DND-41 (cell line): ENCODE measurements around the gene CENPN.

Experiments
- ATAC-seq: fragments of 200-7000 bp; cut with Tn5 transposase; 3 replicates; pipeline ENCODE4 v1.9.1; 2021; ENCODE audit warnings: low read depth; ENCODE audit not compliant: insufficient read depth
- DNase-seq: peaks from one replicate; pipeline ENCODE4 v3.0.0-alpha.2; 2020
- H2AFZ ChIP-seq: 2 replicates; pipeline ENCODE4 v1.6.0; 2012; ENCODE audit warnings: low read depth, low read length
- H3K27ac ChIP-seq: 2 replicates; pipeline ENCODE4 v1.5.1; 2012; ENCODE audit warnings: low read length, inconsistent platforms
- H3K27me3 ChIP-seq: fragments of 200-600 bp; sonication (generic); 2 replicates; pipeline ENCODE4 v1.6.0; 2012; ENCODE audit warnings: low read length, mild to moderate bottlenecking, inconsistent platforms; ENCODE audit not compliant: insufficient read depth, poor library complexity
- H3K36me3 ChIP-seq: 2 replicates; pipeline ENCODE4 v1.5.1; 2012; ENCODE audit warnings: low read length, inconsistent platforms; ENCODE audit not compliant: insufficient read depth
- H3K4me1 ChIP-seq: 2 replicates; pipeline ENCODE4 v1.5.1; 2012; ENCODE audit warnings: mild to moderate bottlenecking, low read length; ENCODE audit not compliant: insufficient read depth
- H3K4me2 ChIP-seq: 2 replicates; pipeline ENCODE4 v1.6.0; 2012; ENCODE audit warnings: mild to moderate bottlenecking, moderate library complexity, low read length, inconsistent platforms; ENCODE audit not compliant: insufficient read depth
- H3K4me3 ChIP-seq, 2 experiments: fragments of 200-600 bp in 1 of 2; shearing (Covaris generic) in 1 of 2; 2 replicates each; pipeline ENCODE4 v1.5.1; 2012 to 2016; ENCODE audit warnings: inconsistent platforms in 2 of 2, low read length in 2 of 2, mild to moderate bottlenecking in 2 of 2, low read depth in 1 of 2, moderate library complexity in 1 of 2
- H3K79me2 ChIP-seq: 2 replicates; pipeline ENCODE4 v1.6.0; 2012; ENCODE audit warnings: low read length, inconsistent platforms; ENCODE audit not compliant: insufficient read depth
- H3K9ac ChIP-seq: 2 replicates; pipeline ENCODE4 v1.6.0; 2012; ENCODE audit warnings: low read depth, mild to moderate bottlenecking, inconsistent platforms, low read length, moderate library complexity
- H3K9me3 ChIP-seq: 2 replicates; pipeline ENCODE4 v1.5.1; 2012; ENCODE audit warnings: low read length, moderate library complexity, mild to moderate bottlenecking, inconsistent platforms; ENCODE audit not compliant: insufficient read depth, severe bottlenecking
- H4K20me1 ChIP-seq: 2 replicates; pipeline ENCODE4 v1.6.0; 2012; ENCODE audit warnings: low read length; ENCODE audit not compliant: insufficient read depth
- EZH2 ChIP-seq: IDR thresholded peaks from 3 replicates; pipeline ENCODE4 v1.6.1; 2012; ENCODE audit warnings: borderline replicate concordance, low read depth, mild to moderate bottlenecking, moderate library complexity, low read length, inconsistent platforms; ENCODE audit not compliant: severe bottlenecking
- TF ChIP-seq, protein P1 (sequence below): IDR thresholded peaks from 2 replicates; pipeline ENCODE4 v1.5.1; 2012; ENCODE audit warnings: borderline replicate concordance, low read length, moderate library complexity, mild to moderate bottlenecking; ENCODE audit not compliant: poor library complexity, severe bottlenecking; ENCODE audit errors: extremely low read depth

Gene CENPN

DNA sequence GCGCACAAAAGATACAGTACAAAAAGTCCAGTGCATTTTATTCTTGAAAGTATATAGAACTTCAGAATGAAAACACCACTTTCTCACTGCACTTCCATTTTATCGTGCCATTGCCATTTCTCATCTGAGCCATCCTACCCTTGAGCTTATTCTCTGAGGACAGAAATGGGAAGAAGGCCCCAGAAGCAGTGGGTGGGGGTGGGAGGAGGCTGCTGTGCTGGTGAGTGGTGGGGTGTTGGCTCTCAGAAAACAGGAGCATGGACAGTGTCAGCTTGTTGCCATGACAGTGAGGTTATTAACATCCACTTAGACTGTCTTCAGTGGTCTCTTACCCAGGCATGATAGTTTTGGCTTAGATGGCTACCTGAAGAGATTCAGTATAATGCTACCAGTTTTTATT is 33.1 kb downstream of the CENPN start:
- no peak for TF ChIP-seq EZH2
- TF ChIP-seq, protein P1, sequence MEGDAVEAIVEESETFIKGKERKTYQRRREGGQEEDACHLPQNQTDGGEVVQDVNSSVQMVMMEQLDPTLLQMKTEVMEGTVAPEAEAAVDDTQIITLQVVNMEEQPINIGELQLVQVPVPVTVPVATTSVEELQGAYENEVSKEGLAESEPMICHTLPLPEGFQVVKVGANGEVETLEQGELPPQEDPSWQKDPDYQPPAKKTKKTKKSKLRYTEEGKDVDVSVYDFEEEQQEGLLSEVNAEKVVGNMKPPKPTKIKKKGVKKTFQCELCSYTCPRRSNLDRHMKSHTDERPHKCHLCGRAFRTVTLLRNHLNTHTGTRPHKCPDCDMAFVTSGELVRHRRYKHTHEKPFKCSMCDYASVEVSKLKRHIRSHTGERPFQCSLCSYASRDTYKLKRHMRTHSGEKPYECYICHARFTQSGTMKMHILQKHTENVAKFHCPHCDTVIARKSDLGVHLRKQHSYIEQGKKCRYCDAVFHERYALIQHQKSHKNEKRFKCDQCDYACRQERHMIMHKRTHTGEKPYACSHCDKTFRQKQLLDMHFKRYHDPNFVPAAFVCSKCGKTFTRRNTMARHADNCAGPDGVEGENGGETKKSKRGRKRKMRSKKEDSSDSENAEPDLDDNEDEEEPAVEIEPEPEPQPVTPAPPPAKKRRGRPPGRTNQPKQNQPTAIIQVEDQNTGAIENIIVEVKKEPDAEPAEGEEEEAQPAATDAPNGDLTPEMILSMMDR = no peak
- Histone ChIP-seq H4K20me1 (peaks cover 9% of the 10 kb centered on the region; the same call in 1 of the 2 replicates), H3K79me2 (peaks cover 34% of the 10 kb centered on the region), H3K4me1 (peaks cover 26% of the 10 kb centered on the region), H3K4me3 (no peak overlapping the region), H3K27me3 (no peaks in the 10 kb centered on the region), H3K9me3 (no peaks in the 10 kb centered on the region), H2AFZ (no peak overlapping the region), H3K4me2 (no peak overlapping the region), H3K9ac (no peak overlapping the region), H3K27ac (no peak overlapping the region), H3K36me3 (peaks cover 54% of the 10 kb centered on the region)
- no peak for DNase-seq
- ATAC-seq = no peak

DNA sequence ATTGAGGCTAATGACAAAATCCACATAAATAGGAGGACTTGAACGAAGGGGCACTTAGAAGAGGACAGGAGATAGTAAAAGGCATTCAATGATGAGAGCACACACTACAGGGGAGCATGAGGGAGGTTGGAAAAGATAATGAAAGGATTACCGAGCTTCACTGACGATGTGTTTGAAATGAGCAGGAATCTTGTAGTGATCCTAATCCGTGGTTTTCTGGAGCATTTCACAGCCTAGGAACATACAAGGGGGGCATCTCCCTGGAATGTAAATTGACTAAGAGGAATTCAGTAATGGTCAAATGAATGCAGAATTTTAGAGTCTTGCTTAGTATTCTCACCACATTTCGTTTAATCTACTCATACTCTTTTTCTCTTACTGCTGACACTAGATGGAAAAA is 33.8 kb downstream of the CENPN start:
- H3K9me3 ChIP-seq = no peaks in the 10 kb centered on the region
- TF ChIP-seq, protein P1 = no peak
- TF ChIP-seq EZH2 = no peak
- H3K27me3 ChIP-seq = no peaks in the 10 kb centered on the region
- peaks cover 22% of the 10 kb centered on the region for H3K4me1 ChIP-seq
- H2AFZ ChIP-seq = no peak overlapping the region
- no peak overlapping the region for H3K9ac ChIP-seq
- no peak overlapping the region for H3K4me3 ChIP-seq
- peaks cover 9% of the 10 kb centered on the region; the same call in 1 of the 2 replicates for H4K20me1 ChIP-seq
- peaks cover 58% of the 10 kb centered on the region for H3K36me3 ChIP-seq
- no peak overlapping the region for H3K4me2 ChIP-seq
- ATAC-seq = no peak
- no peak for DNase-seq
- H3K27ac ChIP-seq = no peak overlapping the region
- peaks cover 34% of the 10 kb centered on the region for H3K79me2 ChIP-seq

DNA sequence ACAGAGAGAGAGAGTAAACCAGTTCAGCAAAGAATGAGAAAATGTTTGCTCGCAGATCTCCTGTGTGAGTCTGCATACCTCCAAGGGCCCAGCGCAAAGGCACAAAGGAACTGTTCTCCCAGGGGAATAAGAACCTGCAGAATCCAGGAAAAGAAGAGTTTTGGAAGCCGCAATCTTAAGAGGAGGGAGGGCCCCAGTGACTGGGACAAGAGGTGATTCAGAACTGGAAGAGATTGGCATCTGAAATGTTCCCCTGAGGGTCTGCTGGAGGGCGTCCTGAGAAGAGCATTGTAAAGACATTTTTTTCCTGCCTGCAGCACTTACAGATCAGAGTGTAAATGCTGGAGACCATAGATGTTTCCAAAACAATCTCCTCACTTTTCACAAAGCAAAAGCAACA is 34.7 kb downstream of the CENPN start:
- ATAC-seq = no peak
- Histone ChIP-seq H3K27me3 (no peaks in the 10 kb centered on the region), H3K79me2 (peaks cover 26% of the 10 kb centered on the region), H3K4me1 (peaks cover 19% of the 10 kb centered on the region), H3K9ac (no peak overlapping the region), H3K4me2 (no peak overlapping the region), H3K36me3 (peaks cover 58% of the 10 kb centered on the region), H3K4me3 (no peak overlapping the region), H3K9me3 (no peaks in the 10 kb centered on the region), H4K20me1 (peaks cover 9% of the 10 kb centered on the region; the same call in 1 of the 2 replicates), H3K27ac (no peak overlapping the region), H2AFZ (no peak overlapping the region)
- no peak for DNase-seq
- no peak for TF ChIP-seq EZH2
- TF ChIP-seq, protein P1 = no peak

DNA sequence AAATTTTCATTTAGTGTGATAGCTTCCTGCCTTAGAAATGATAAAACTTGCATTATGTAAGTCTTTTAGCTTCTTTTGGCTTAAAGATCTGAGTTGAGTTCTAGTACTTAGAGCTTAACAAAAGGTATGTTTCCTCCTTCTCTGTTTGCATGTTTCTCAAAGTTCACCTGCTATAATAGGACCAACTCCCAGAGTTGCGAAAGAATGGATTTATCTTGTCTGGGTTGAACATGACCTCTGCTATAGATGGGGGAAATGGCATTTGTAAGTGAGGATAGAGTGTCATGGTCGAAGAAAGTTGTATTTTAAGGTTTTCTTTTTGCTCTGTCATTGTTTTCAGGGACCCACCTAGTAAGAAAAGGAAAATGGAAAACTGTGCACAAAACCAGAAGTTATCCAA is 35.8 kb downstream of the CENPN start:
- H2AFZ ChIP-seq = no peak overlapping the region
- ATAC-seq (no peak), DNase-seq (no peak)
- no peak overlapping the region for H3K4me2 ChIP-seq
- H4K20me1 ChIP-seq = peaks cover 4% of the 10 kb centered on the region; the same call in 1 of the 2 replicates
- TF ChIP-seq, protein P1 = no peak
- TF ChIP-seq EZH2 = no peak
- peaks cover 15% of the 10 kb centered on the region for H3K79me2 ChIP-seq
- H3K9ac ChIP-seq = no peak overlapping the region
- no peak overlapping the region for H3K4me3 ChIP-seq
- no peaks in the 10 kb centered on the region for H3K27me3 ChIP-seq
- no peaks in the 10 kb centered on the region for H3K9me3 ChIP-seq
- peaks cover 58% of the 10 kb centered on the region for H3K36me3 ChIP-seq
- H3K4me1 ChIP-seq = peaks cover 8% of the 10 kb centered on the region; the same call in 1 of the 2 replicates
- no peak overlapping the region for H3K27ac ChIP-seq
